Stimulated activated CD4-positive, alpha-beta T cell treated with anti-CD3 and anti-CD28 coated beads, Interleukin-15, amount 100 ng/mL, for 1 hour (primary cell): ENCODE measurements around the gene RBFOX2.

Experiments used
- DNase-seq, 2 donors: peaks; one replicate each; pipeline ENCODE4 v3.0.0-alpha.2; 2020; ENCODE audit warnings: low read depth in 1 of 2, low spot score in 1 of 2

RBFOX2 gene

DNA sequence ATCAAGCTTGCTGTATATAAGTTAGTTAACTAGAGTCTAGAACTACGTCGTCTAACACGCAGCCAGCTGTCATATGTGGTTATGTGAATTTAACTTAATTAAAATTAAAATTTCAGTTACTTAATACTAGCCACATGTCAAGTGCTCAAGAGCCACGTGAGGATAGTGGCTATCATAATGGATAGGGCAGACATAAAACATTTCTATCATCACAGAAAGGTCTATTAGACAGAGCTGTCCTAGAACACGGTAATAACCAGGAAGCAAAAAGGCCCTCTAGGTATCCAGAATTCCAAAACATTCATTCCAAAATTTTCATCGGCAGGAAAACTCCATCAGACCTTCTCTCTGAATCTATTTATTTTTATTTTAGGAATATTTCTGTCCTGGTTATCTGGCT lies 123.9 kb downstream of the RBFOX2 start:
- DNase-seq = no peak

DNA sequence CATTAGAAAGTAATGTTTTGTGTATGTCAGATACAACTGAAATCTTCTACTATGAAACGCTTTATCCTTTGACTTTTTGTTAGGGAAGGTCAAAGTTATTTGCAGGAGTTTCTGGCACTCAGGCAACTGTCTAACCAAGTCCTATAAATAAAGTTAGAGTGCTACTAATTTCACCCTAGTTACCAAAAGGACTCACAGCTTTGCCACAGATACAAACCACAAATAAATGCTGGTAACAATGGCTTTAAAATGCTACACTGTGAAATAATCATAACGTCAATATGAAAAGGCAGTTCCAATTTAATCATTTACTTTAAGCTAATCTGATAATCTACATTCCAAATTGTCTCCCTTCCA lies 124.3 kb downstream of the RBFOX2 start:
- DNase-seq = no peak

DNA sequence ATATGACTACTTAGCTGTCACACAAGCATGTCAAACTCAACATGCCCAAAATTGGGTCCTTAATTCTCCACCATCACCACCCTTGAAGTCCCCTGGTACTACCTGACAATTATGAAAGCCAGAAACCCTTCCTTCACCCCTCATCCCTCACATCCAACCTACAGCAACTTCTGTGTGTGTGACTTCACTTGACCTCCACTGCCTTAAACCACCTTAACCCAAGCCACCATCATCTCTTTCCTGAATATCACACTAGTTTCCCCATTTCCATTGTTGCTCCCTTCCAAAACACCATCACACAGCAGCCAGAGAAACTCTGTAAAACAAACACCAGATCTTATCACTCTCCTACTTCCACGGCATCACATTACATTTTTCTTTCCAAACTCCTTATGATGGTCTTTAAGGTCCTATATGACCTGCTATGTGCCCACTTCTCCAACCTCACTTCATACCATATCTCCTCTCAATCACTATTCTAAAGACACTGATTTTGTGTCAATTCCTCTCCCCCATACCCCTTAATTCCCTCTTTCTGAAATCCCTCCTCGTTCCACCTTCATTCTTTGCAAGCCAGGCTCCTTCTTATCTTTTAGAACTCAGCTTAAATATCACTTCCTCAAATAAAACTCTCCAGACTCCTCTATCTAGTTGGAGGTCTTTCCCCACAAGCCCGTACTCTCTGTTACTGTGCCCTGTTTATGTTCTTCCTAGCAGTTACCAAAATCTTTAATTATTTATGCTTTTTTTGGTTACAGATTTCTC lies 124.9 kb downstream of the RBFOX2 start:
- no peak for DNase-seq

DNA sequence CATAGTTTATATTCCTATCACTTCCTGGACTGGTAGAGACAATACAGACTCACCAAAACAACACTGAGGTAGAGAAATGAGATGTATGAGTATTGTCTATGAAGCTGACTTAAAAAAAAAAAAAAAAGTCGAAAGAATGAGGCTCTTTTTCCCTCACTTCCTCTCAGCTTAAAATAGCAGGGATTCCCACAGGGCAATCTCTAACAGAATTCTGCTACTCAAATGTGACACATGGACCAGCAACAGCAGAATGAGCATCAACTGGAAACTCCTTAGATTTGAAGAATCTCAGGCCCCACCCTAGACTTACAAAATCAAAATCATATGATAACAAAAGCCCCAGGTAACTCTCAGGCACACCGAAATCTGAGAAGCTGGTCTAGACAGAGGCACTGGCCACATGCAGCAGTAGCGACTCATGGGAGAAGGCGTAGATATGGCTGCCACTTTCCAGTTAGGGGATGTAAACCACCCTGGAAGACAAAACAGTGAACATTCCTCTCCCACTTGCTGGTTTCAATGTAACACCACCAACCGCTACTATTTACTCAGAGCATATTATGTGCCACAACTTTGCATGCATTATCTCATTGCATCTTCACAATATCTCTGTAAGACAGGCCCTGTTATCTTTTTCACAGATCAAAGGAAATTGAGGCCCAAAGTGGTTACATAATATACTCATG lies 128.0 kb downstream of the RBFOX2 start:
- DNase-seq = no peak

DNA sequence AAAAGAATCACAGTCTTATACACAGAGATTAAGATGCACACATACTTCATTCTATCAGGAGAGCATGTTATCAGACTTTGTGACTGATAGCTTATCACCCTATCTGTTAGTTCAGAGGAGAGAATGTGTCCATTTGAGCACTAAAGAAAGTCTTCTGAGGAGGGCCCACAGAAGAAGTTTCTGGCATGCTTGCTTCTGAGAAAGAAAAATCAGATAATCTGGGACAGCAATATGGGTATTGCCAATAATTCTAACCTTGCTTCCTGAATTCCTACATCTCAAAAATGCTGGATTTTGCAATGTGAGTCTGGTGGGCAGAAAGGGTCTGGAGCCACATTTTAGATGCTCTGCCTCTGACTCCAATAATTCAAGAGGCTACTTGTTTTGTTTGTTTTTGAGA lies 128.9 kb downstream of the RBFOX2 start:
- no peak for DNase-seq

DNA sequence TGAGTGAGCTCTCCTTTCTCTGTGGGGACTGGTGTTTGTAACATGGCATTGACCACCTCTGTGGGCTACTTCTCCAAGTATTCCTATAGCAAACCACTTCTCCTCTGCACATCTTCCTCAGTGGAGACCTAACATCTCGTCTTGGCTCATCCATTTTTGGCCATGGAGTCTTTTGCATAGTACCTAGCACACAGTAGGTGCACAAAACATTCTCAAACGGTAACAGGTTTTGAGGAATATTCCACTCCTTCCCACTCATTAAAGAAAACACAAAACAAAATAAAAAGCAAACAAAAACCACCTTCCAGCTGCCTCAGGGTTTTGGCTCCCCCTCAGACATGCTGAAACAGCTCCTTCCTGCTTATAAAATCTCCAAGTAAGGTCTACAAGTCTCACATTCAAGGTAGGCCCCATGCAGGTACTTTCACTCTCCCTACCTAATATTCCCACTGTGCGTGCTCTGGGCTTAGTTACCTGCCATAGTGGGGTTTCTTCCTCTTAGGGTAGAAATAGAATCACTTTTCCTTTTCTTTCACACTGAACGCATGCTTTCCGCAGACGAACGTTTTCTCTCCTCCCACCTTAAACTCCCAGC lies 132.4 kb downstream of the RBFOX2 start:
- no peak for DNase-seq

DNA sequence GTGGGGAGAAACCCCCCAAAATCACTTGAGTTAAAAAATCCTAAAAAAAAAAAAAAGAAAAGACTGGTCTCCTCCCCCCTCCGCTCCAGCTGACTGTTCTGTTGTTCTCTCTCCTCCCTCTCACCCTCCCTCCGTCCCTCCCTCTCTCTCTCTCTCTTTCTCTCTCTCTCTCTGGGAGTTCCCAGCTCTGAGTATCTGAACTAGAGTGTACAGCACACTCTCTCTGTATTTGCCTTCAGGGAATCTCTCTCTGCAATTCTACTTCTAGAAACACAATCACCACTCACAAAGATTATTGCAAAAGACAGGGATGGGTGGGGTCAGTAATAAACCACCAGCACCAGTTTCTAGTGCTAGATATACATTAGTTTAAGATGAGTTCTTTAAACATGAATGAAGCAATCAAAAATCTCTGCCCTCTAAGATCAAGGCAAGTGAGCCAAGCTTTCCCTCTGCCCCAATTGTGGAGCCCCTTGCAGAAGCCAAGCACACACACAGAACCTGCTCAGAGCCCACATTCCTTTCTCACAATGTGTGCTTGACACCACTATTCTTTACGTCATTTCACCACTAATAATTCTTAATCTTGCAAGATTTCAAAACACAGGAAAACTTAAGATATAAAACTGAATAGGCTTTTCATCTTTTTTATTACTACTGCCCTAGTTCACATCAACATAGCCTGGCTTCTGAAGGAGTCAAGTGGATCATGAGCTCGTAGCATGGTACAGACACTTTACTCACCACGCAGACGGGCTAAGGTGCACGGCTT lies 133.5 kb downstream of the RBFOX2 start:
- DNase-seq = no peak

DNA sequence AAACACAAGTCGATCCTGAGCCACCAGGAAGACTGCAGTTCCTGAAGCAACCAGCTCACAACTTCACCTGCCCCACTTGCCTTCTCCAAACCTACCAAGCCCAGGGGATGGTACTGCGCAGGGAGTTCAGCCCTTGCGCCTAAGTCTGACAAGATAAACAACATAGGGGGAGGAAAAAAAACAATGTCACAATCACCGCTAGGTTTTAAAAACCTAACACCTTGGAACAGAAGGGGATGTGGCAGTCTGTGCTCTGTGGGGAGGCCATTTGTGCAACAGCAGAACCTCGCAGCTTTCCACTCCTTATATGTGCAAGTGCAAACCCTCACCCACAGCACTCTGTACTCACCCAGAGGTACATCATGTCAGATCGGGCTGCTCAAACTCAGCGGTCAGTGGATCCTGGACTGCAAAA lies 134.2 kb downstream of the RBFOX2 start:
- DNase-seq = no peak

DNA sequence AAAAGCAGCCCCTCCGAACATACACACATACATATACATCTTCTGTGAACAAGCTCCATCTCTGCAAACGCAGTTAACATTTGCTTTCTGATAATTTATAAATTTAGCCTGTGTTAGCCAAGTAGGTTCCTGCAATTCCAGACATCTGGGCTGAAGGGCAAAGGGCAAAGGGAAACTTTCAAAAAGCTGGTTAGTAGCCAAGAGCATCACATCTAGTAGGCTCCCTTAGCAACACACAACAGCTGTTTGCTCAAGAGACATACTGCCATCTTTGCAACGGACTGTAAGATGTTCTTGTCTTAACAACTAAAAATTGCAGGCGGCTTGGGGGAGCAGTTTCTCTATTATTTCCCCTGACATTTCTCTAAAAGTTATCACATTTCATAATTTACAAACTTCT lies 134.9 kb downstream of the RBFOX2 start:
- DNase-seq = no peak

DNA sequence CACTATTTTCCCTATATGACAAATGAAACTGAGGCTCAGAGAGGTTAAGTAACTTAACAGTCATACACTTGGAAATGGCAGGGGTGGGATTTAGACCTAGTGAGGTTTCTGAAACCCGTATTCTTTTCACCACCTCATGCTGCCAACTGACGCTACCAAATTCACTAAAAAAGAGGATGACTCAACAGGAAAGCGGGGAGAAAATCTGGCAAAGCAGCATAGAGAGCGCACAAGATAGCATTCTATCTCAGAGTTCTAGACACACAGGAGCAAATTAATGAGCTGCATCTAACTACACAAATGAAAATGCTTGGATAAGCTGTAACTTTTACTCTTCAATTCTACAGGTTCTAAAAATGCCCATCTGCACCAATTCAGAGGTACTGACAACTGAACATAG lies 136.4 kb downstream of the RBFOX2 start:
- DNase-seq = no peak

DNA sequence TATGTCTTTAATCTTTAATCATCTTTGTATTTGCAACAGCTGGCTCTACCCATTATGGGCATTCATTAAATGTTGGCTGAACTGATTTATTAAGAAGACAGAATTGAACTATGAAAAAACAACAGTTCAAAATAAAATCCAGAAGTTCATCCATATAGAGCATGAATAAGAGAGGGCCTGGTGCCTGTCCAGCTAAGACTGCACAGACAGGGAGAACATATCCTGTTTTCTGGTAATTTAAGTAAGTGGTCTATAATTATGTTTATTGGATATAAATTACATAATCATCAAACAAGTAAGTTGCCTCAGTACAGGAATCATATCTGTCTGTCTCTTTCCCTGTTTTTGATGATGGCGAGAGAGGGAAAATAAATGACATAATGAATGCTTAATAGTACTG lies 137.2 kb downstream of the RBFOX2 start:
- DNase-seq = no peak

DNA sequence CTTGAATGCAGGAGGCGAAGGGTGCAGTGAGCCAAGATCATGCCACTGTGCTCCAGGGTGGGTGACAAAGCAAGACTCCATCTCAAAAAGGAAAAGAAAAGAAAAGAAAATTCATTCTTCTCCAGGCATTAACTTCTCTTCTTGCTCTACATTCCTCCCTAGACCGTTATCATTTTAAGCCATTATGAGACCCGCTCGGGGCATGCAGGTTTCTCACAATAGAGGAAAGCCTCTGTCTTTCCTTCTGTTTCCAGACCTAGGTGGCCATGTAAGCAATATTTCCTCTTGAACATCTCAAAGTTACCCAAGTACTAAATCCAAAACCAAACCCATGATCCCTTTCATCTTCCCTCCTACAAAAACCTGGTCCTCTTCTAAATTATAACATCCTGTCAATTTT lies 139.6 kb downstream of the RBFOX2 start:
- DNase-seq = no peak

DNA sequence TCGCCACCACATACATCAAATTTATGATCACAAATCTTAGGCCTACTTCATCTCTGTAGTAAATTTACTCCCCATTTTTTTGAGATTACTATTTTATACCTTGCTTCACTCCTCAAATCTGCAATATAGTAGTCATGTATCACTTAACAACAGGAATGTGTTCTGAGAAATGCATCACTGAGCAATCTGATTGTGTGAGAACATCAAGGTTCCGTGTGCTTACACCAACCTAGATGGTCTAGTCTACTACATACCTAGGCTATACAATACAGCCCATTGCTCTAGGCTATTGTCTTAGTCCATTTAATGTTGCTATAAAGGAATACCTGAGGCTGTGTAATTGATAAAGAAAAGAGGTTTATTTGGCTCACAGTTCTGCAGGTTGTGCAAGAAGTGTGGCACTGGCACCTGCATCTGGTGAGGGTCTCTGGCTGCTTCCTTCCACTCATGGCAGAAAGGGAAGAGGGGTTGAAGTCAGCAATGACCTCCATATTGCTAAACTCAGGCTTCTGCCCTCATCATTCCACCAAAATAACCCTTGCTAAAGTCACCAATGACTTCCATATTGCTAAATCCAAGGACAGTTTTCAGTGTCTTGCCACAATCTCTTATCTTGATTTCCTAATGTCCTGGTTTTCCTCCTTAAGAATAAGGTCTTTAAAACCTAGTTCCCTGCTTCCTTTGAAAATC lies 140.3 kb downstream of the RBFOX2 start:
- DNase-seq = no peak

DNA sequence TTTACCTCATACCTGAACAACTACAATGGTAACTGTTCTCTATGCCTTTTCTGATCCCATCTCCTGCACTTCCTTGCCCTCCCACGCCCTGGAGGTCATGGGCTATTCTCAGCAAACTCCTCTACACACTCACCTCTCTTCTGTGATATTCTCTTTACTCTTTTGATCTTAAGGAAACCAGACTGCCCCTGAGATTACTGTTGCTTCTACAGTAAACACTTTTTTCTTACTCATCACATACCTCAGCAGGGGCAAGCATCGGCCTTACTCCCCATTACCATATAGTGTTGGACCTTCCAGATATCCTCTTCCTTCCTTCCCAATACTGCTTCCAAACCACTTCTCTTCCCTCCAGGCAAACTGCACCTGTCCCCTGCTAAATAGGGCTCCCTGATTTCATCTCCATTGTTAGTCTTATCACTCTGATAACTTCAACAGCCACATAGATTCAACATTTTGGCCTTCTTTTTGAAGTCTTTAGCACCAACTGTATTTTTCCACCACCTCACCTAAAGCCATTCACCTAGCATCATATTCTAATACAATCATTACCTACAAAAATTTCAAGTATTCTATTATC lies 141.2 kb downstream of the RBFOX2 start:
- DNase-seq = no peak

DNA sequence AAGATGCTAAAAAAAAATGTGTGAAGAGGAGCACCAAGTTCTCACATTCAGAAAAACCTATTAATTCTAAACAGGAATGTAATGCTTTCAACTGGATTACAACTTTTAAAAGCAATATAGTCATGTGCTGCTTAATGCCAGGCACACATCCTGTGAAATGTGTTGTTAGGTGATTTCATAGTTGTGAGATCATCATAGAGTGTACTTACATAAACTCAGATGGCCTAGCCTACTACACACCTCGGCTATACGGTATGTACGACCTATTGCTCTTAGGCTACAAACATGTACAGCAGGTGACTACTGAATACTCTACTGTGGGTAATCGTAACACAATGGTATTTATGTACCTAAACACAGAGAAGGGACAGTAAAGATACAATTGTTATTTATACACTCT lies 142.3 kb downstream of the RBFOX2 start:
- DNase-seq = no peak

DNA sequence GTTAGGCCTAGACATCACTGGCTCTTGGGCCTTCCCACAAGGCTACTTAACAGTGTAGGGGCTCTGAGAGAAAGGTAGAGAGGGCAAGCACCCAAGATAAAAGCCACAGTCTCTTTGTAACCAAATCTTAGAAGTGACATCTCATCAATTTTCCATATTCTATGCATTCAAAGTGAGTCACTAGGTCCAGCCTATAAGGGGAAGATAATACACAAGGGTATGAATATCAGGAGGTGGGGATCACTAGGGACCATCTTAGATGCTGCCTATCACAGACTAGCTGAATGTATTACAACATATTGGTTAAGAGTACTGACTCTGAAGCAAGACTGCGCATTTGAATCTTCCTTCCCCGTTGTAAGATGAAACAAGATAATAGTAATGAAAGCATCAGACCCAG lies 144.1 kb downstream of the RBFOX2 start:
- no peak for DNase-seq

DNA sequence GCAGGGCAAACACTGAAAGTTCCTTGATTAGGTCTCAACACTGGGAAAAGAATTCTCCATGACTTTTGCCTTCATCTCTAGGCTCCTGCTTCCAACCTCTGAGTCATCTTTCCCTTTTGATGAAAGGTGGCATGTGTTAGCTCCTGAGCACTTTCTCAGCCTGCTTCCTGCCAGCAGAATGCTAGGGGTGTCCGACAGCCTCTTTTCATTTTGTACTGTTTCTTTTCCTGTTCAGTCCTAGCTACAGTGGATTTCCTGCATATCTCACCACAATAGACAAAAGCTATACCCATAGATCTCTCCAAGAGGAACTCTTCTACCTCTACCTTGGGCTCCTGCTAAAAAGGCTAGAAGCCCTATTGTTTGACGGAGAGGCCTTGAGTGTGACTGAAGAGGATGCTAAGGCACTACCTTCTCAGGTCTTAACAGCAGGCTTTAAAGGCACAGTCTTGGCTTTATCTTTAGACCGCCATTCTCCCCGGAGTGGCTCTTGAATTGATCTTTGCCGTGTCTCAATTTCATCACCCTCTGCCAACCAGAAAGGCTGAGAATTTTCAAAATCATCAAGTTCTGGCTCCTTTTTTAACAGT lies 145.5 kb downstream of the RBFOX2 start:
- no peak for DNase-seq

DNA sequence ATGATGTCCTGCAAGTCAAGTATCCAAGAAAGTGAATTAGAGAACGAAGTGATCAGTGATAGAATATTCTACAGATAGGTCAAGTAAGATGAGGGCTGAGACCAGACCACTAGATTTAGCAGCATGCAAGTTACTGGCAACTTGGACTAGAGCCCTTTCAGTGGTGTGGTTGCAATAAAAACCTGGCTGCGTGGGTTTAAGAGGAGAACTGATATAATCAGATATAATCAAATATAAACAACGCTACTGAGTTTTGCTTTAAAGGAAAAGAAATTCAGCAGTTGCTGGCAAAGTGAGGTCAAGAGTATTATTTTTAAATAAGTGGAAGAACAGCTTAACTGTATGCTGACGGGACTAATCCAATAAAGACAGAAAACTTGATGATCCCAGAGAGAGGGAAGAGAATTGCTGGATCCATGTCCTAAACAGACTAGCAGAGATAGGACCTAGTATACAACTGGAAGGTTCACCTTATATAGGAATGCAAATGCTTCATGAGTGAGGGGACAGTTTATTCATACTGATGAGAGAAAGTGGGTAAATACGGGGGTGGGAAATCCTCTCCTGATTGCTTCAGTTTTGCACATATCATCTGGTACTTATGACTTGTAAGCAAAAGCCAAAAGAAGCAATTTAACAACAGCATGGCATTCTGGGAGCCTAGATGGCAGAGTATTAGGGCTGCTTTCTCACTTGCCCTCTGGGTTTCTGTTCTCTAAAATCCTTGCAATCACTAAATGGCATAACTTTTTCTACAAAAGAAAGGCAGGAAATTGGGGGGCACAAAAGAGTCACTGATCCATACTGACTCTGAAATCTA lies 146.2 kb downstream of the RBFOX2 start:
- DNase-seq = no peak

DNA sequence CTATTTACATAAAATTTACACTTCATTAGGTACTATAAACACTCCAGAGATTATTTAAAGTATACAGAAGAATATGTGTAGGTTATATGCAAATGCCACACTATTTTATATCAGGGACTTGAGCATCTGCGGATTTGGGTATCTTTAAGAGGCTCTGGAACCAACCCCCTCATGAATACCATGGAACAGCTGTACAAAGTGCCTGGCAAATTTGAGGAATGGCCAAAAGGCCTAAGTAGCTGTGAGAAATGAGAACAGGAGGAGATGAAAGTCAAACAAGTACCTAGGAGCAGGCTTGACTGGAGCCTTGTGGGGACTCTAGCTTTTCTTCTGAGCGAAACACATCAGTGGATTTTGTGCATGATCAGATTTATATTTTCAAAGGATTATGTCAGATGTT lies 149.3 kb downstream of the RBFOX2 start:
- DNase-seq = no peak

DNA sequence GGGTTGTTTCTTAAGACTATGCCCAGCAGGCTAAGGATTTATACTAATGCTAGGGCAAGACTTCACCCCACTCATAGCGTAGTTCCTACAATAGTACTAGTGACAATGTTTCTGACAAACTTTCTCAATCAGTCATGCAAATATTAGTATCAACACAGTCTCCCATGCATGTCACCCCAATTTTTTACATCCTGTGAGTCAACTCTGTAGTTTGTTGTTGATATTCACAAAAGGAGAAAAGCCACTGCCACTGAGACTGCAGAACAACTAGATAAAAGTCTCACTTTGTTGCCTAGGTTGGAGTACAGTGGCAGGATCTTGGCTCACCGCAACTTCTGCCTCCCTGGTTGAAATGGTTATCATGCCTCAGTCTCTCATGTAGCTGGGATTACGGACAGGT lies 155.2 kb downstream of the RBFOX2 start:
- DNase-seq = no peak
